NB4 (cell line): Measurements from ENCODE around the gene LRRC56.

Experiments used
- CTCF ChIP-seq: IDR thresholded peaks from one replicate; pipeline ENCODE4 v1.5.1; 2012; ENCODE audit warnings: low read depth, low read length
- MYC ChIP-seq: IDR thresholded peaks from 2 replicates; pipeline ENCODE4 v1.6.1; 2011; ENCODE audit warnings: low read depth, low read length
- POLR2A ChIP-seq: IDR thresholded peaks from 2 replicates; pipeline ENCODE4 v1.6.1; 2011; ENCODE audit warnings: mild to moderate bottlenecking; ENCODE audit not compliant: insufficient read length; ENCODE audit errors: extremely low read depth
- TF ChIP-seq, protein P1 (sequence below): IDR thresholded peaks from 2 replicates; pipeline ENCODE4 v1.6.1; 2011; ENCODE audit warnings: low read depth, low read length

- no peak for TF ChIP-seq CTCF
- TF ChIP-seq, protein P1, sequence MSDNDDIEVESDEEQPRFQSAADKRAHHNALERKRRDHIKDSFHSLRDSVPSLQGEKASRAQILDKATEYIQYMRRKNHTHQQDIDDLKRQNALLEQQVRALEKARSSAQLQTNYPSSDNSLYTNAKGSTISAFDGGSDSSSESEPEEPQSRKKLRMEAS, result no peak
- no peak for TF ChIP-seq POLR2A
- TF ChIP-seq MYC, result no peak
These were observed 37.4 kb downstream of the LRRC56 start for GRCh38 chr11:574632-575312.
